Measurements from ENCODE around the gene FBXL20.

FBXL20 gene

DNA sequence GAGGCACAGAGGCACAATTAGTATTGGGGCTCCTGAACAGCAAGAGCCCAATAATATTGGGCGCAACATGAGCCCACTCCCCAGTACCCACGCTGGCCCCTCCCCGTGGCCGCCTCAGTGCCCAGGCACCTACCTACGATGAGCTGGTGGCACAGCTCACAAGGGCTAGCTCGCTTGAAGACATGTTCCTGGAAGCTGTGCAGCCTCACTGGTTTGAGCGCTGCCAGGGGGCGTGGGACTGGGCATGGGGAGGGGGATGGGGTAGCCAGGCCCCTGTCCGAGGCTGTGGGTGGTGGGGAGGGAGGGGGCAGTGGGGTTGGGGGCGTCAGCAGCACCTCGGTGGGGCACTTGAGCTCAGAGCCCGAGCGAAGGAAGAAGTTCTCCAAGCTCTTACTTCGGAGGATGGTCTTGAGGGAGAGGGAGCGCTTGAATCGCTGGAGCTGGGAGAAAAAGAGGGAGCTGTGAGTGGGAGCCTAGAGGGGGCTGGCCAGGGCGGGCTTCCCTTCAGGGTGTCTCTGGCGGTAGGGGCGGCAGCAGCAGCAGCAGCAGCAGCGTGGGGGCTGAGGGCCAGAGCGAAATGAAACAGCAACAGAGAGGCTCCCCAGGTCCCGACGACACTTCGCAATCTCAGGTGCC lies 183.6 kb downstream of the FBXL20 start:
- TF ChIP-seq, protein P1, sequence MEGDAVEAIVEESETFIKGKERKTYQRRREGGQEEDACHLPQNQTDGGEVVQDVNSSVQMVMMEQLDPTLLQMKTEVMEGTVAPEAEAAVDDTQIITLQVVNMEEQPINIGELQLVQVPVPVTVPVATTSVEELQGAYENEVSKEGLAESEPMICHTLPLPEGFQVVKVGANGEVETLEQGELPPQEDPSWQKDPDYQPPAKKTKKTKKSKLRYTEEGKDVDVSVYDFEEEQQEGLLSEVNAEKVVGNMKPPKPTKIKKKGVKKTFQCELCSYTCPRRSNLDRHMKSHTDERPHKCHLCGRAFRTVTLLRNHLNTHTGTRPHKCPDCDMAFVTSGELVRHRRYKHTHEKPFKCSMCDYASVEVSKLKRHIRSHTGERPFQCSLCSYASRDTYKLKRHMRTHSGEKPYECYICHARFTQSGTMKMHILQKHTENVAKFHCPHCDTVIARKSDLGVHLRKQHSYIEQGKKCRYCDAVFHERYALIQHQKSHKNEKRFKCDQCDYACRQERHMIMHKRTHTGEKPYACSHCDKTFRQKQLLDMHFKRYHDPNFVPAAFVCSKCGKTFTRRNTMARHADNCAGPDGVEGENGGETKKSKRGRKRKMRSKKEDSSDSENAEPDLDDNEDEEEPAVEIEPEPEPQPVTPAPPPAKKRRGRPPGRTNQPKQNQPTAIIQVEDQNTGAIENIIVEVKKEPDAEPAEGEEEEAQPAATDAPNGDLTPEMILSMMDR (IDR thresholded peaks at IDR 0.05; ENCODE audit: low read depth, low read length) = no peak
- H3K4me3 ChIP-seq (ENCODE audit: low read depth, low read length) = no peak overlapping the region

DNA sequence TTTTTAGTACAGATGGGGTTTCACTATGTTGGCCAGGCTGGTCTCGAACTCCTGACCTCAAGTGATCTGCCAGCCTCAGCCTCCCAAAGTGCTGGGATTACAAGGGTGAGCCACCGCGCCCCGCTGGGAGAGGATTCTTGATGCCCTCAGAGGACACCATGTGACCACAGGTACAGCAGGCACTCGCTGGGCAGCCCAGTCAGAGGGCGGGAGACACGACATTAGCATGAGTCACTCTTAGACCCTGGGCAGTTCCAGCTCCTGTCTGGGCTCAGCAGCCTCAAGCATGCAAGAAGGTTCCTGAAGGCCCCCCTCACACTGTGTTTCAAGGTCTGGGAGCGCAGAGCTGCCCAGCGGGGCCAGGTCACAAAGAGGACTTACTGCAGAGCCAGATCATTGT lies 187.6 kb downstream of the FBXL20 start:
- TF ChIP-seq, protein P1 (IDR thresholded peaks at IDR 0.05; ENCODE audit: low read depth, low read length) = no peak
- no peak overlapping the region for H3K4me3 ChIP-seq (ENCODE audit: low read depth, low read length)

DNA sequence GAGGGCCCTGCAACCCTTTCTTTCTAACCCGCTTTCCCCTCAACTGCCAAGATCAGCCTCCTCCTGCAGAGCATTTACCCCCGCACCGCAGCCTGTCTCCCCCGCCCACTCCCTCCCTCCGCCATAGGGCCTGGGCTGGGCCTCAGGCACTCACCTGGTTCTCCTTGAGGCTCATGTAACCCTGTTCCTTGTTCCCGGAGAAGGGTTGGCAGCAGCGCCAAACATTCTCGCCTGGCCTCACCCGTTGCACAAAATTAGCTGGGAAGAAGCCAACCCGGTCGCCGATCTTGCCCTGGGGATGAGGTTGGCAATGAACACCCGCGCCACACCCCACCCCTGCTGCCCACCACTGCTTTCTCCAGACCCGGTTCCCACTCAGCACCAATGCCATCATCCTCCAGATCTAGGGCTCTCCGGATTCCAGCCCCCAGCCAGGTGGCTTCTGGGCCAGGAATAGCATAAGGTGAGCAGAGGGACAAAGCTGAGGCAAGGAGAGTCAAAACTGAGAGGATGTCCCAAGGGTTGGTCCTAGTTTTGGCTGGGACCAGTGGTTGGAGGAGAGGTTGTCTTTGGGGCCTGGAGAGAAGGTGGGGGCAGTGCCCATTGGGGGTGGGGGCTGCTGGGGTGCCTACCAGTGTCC lies 188.5 kb downstream of the FBXL20 start:
- TF ChIP-seq, protein P1 (IDR thresholded peaks at IDR 0.05; ENCODE audit: low read depth, low read length) = no peak

DNA sequence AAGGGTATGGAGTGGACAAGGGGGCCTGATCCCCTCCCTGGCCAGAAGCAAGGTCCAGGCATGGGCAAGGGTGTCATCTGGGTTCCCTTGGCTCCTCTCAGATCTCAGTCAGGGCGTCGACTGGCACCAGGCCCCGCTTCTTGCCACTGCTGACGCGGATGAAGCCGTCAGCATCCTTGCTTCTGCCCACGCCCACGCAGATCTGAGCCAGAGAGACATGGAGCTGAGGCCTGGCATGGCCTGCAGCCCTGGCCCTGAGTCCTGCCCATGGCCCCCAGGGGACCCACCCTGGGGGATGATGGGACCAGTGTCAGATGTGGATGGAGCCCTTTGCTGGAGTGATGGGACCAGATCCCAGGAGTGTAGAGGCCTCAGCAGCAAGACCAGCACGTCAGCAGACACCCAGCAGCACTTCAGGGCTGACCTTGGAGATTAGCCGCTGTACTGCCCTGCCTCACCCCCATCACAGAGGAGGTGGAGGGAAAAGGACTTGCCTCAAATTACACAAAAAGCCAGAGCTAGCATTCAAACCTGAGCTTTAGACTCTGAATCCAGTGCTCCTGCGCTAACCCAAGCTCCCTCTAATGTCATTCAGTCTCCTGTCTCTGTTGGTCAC lies 189.1 kb downstream of the FBXL20 start:
- TF ChIP-seq, protein P1 (IDR thresholded peaks at IDR 0.05; ENCODE audit: low read depth, low read length) = no peak
- no peak overlapping the region for H3K4me3 ChIP-seq (ENCODE audit: low read depth, low read length)

More for the DNA sequence above, 188.5 kb downstream of the FBXL20 start:
- H3K4me3 ChIP-seq (ENCODE audit: low read depth, low read length) = no peak overlapping the region

DNA sequence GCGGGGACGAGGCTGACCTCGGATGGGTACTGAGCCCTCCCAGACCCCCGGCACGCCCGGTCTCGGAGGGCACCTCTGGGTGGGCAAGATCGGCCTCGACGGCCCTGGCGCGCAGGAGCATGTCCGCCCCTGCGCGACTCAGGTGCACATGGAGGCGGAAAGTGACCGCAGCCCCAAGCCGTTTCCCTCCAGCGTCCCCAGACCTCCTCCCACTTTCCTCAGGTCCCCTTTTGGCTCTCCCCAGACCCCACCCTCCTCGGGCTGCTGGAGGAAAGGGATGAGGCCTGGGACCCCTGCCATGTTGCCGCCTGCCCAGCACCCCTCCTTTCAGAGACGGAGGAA lies 191.4 kb downstream of the FBXL20 start:
- TF ChIP-seq, protein P1 (IDR thresholded peaks at IDR 0.05; ENCODE audit: low read depth, low read length) = no peak
- H3K4me3 ChIP-seq (ENCODE audit: low read depth, low read length) = peak overlapping the region; percentile 54

DNA sequence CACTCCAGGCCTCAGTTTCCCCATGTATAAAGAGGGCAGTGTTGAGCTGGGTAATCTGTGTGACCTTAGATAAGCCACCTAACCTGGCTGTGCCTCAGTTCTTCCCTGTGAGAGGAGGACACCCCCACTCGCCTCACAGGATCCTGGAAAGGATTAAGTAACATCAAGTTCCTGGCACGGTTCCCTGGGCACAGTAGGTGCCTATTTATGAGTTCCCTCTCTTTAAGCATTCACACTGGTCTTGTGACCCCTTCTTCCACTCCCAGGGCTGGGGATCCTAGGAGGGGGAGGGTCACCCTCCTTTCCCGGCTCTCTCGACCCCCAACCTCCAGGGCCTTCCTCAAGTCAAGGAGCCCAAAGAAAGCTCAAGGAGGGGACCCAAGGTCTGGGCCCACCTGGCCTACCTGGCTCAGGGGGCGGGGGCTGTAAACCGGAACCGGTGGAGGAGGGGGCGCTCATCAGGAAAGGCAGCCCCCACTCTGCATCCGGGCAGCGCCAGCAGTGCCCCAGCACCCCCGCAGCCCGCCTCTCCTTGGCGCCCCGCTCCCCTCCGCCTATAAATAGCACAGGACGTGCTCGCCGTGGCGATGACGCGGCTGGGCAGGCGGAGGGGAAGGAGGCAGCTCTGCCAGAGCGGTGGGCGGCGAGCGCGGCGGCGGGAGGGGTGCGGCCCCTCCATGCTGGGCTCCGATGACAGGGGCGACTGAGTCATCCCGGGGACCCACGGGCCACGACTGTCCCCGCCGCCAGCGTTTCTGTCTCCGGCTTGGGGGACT lies 191.9 kb downstream of the FBXL20 start:
- TF ChIP-seq, protein P1 (IDR thresholded peaks at IDR 0.05; ENCODE audit: low read depth, low read length) = no peak
- peak overlapping the region; percentile 54 for H3K4me3 ChIP-seq (ENCODE audit: low read depth, low read length)

All from WI38 (cell line).